ENCODE measurements around the gene TXNRD1.

DNA sequence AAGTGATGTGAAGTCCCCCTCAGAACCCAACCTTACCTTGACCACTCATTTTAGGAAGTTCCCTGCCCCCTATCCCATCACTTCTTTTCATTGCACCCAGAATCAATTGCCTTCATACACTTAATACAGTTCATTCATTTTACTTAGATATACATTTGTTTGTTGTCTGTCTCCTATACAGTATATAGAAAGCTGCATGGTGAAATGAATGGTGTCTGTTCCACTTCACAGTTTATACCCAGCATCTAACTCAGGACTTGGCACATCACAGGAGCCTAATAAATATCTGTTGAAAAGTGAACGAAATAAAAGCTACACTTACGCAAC lies 38.3 kb upstream of the TXNRD1 start:
- TF ChIP-seq TCF4 (CRISPR knock-in tag; IDR thresholded peaks at IDR 0.05; ENCODE audit: borderline replicate concordance) (no peak), SNAI2 (CRISPR knock-in tag; IDR thresholded peaks at IDR 0.05) (no peak), RARB (CRISPR knock-in tag; IDR thresholded peaks at IDR 0.05) (no peak), ZNF565 (CRISPR knock-in tag; conservative IDR thresholded peaks at IDR 0.05; ENCODE audit: low read depth) (no peak), ESRRG (CRISPR knock-in tag; IDR thresholded peaks at IDR 0.05) (no peak), ZNF8 (CRISPR knock-in tag; IDR thresholded peaks at IDR 0.05) (no peak), ZFP30 (CRISPR knock-in tag; IDR thresholded peaks at IDR 0.05) (no peak)
- TF ChIP-seq, protein P1, sequence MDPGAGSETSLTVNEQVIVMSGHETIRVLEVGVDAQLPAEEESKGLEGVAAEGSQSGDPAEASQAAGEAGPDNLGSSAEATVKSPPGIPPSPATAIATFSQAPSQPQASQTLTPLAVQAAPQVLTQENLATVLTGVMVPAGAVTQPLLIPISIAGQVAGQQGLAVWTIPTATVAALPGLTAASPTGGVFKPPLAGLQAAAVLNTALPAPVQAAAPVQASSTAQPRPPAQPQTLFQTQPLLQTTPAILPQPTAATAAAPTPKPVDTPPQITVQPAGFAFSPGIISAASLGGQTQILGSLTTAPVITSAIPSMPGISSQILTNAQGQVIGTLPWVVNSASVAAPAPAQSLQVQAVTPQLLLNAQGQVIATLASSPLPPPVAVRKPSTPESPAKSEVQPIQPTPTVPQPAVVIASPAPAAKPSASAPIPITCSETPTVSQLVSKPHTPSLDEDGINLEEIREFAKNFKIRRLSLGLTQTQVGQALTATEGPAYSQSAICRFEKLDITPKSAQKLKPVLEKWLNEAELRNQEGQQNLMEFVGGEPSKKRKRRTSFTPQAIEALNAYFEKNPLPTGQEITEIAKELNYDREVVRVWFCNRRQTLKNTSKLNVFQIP (CRISPR knock-in tag; IDR thresholded peaks at IDR 0.05; ENCODE audit: borderline replicate concordance, low read depth): no peak
- TF ChIP-seq, protein P2, sequence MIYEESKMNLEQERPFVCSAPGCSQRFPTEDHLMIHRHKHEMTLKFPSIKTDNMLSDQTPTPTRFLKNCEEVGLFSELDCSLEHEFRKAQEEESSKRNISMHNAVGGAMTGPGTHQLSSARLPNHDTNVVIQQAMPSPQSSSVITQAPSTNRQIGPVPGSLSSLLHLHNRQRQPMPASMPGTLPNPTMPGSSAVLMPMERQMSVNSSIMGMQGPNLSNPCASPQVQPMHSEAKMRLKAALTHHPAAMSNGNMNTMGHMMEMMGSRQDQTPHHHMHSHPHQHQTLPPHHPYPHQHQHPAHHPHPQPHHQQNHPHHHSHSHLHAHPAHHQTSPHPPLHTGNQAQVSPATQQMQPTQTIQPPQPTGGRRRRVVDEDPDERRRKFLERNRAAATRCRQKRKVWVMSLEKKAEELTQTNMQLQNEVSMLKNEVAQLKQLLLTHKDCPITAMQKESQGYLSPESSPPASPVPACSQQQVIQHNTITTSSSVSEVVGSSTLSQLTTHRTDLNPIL (CRISPR knock-in tag; IDR thresholded peaks at IDR 0.05; ENCODE audit: low read depth): no peak
- TF ChIP-seq, protein P3, sequence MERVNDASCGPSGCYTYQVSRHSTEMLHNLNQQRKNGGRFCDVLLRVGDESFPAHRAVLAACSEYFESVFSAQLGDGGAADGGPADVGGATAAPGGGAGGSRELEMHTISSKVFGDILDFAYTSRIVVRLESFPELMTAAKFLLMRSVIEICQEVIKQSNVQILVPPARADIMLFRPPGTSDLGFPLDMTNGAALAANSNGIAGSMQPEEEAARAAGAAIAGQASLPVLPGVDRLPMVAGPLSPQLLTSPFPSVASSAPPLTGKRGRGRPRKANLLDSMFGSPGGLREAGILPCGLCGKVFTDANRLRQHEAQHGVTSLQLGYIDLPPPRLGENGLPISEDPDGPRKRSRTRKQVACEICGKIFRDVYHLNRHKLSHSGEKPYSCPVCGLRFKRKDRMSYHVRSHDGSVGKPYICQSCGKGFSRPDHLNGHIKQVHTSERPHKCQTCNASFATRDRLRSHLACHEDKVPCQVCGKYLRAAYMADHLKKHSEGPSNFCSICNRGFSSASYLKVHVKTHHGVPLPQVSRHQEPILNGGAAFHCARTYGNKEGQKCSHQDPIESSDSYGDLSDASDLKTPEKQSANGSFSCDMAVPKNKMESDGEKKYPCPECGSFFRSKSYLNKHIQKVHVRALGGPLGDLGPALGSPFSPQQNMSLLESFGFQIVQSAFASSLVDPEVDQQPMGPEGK (CRISPR knock-in tag; IDR thresholded peaks at IDR 0.05; ENCODE audit: borderline replicate concordance): no peak

Measured in SK-N-SH treated with all-trans-retinoic acid at 6 μM for 48 hours (cell line).